GM19043 (cell line): ENCODE data around the gene PPFIA3.
A peak's percentile ranks its signal among the peaks of the same experiment; 100 is the strongest.
"Not testable (repeated sequence)": the region's sequence is repeated elsewhere in the genome, so short reads cannot be mapped to it uniquely, and the experiment has no call there.

Source experiments
- ATAC-seq: cut with Tn5 transposase; IDR thresholded peaks from one replicate; pipeline ENCODE4 v1.9.1; 2021; ENCODE audit warnings: low read depth; ENCODE audit not compliant: unreplicated experiment

PPFIA3 gene

DNA sequence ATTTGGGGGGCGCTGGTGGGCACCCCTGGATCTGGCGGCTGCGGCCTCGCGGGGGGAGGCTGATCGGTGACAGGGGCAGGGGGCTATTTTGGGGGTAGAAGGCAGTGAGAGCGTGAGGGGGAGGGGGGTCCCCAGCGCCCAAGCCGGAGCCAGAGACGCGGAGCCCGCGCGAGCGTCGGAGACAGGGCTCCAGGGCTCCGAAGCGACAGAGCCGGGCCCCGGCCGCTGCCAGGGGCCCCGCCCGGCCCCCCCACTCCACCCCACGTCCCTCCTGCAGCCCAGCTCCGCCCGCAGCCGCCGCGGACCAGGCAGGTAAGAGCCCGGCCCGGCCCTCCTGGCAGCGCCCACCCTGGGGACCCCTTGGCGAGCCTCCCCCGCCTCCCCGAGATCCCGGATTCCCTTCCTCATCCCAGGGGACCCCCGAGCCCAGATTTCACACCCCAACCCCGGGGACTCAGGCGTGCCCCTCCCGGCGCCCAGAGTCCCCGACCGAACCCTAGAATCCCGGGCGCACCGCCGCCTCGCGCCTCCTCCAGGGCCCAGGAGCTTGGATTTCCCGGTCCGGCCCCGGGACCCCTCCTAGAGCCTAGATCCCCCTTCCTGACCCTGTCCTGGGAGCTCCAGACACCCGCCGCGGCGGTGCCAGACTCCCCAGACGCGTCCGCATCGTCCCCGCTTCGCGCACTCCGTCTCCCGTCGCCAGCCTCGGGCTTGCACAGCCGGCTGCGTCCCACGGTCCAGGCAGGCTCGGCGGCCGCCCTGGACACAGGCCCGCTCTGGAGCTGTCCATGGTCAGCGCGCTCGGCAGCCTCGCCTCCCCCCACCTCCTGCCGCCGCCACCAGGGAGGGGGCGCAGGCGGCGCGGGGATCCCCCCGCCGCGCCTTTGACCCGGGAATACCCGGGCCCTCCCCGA lies at the start of gene PPFIA3:
Gene PPFIA3, plus strand, starts transcription at position 134 of the 914 bp plus-strand sequence. CDS start 8,330 bp downstream, outside the sequence.
- ATAC-seq: no peak

DNA sequence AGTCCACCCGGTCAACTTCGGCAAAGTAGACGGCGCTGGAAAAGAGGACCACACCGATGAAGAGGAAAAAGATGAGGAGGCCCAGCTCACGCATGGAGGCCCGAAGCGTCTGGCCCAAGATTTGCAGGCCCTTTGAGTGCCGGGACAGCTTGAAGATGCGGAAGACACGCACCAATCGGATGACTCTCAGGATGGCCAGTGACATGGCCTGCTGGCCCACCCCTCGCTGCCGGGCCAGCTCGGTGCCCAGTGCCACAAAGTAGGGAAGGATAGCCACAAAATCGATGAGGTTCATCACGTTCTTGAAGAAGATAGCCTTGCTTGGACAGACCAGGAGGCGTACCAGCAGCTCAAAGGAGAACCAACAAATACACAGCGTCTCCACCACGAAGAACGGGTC lies 48.9 kb upstream of the PPFIA3 start:
- ATAC-seq: no peak

DNA sequence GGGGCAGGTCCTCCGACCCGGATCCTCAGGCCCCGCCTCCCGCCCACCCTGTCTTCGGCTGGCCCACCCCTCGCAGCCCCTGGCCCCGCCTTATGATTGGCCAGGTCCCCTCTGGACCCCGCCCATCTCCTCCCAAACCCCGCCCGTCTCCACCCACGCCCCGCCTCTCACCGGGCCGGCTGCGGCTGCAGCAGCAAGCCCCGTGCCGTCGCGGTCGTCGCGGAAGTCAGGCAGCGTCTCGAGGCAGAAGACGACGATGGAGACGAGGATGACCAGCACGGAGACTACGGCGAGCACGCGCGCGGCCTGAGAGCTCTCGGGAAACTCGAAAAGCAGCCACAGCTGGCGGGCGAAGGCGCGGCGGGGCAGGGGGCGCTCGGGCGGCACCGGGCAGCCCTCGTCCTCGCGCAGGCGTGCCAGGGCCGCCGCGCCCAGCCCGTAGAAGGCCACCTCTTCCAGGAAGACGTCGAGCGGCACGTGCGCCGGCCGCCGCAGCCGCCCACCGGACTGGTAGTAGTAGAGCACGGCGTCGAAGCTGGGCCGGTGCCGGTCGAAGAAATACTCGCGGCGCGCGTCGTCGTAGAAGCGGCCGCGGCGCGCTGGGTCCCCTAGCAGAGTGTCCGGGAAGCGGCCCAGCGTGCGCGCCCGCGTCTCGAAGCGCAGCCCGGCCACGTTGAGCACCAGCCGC lies 47.3 kb upstream of the PPFIA3 start:
- no peak for ATAC-seq

DNA sequence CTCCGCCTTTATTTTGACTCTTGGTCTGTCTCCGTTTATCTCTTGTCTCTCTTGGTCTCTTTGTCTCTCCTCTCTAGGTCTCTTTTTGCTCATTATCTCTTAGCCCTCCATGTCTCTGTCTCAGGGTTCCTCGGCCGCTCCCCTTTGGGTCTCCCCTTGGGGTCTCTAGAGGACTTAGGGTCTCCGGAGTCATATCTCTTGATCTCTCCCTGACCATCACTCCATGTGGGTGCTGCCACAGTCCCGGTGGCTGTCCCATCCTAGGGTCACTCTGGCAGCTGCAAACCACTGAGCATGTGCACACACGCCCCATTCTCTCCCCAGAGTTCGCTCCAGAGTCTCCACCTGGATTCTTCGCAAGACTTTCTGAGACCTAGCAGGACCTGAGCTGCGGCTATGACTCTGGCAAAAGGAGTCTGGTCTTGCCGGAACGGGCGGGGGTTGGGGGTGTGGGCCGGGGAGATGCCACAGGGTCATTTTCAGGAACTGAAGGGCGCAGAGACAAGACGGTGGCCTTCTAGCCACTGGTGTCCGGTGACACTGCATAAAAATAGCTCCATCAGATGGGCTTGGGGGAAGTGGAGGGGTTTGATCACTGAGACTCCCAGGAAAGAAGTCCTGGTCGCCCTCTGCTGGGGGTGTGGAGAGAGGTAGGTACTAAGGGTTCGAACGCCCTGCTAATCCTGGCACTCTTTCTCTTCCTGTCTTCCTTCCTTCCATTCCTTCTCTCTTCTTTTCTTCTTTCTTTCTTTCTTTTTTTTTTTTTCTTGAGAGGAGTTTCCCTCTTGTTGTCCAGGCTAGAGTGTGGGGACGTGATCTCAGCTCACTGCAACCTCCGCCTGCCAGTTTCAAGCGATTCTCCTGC lies 45.6 kb upstream of the PPFIA3 start:
- no peak for ATAC-seq

DNA sequence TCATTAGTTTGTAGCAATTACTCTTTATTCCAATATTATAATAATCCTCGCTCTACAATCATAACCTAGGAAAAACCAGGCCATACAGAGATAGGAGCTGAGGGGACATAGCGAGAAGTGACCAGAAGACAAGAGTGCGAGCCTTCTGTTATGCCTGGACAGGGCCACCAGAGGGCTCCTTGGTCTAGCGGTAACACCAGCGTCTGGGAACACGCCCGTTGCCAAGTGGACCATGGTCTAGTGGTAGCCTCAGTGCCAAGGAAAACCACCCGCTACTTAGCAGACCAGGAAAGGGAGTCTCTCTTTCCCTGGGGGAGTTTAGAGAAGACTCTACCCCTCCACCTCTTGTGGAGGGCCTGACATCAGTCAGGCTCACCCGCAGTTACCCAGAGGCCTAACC lies 44.5 kb upstream of the PPFIA3 start:
- ATAC-seq: not testable (repeated sequence)

DNA sequence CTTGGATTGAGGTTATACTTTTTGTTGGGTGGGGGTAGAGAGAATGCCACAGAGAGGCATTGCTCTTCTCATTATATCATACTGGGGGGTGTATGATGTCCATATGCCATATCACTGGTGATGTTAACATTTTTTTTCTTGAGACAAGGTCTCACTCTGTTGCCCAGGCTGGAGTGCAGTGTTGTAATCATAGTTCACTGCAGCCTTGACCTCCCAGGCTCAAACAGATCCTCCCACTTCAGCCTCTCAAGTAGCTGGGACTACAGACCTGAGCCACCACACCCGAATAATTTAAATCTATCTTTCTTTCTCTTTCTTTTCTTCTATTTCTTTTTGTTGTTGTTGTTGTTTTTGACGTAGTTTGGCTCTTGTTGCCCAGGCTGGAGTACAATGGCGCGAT lies 39.0 kb upstream of the PPFIA3 start:
- no peak for ATAC-seq

DNA sequence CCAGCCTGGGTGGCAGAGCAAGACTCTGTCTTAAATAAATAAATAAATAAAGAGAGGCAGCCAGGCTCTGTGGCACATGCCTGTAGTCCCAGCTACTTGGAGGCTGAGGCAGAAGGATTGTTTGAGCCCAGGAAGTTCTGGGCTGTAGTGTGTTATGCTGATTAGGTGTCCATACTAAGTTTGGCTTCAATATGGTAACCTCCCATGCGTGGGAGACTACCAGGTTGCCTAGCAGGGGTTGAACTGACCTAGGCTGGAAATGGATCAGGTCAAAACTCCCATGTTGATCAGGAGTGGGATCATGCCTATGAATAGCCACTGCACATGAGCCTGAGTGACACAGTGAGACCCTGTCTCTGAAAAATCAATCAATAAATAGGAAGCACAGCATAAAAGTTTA lies 38.1 kb upstream of the PPFIA3 start:
- no peak for ATAC-seq

DNA sequence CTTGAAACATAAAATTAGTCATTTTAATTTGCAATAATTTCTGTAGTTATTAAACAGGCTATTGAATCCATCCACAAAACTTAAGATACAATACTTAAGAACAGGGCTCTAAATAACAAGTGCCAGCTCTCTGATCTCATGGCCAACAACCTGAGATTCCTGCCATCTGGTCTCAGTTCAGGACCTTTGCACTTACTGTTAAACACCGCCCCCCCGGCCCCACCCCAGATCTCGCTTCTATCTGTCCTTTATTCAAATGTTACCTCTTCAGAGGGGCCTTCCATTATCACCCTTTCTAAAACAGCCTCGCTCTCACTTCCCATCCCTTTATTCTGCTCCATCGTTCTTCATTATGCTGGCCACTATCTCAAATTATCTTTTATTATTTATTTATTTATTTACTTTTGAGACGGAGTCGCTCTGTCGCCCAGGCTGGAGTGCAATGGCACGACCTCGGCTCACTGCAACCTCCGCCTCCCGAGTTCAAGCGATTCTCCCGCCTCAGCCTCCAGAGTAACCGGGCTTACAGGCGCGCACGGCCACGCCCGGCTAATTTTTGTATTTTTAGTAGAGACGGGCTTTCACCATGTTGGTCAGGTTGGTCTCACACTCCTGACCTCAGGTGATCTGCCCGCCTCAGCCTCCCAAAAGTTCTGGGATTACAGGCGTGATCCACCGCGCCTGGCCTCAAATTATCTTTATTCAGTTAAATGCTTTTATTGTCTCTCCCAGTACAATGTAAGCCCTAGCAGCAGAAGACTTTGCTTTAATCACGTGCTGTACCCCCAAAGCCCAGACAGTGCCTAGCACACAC lies 34.9 kb upstream of the PPFIA3 start:
- no peak for ATAC-seq

DNA sequence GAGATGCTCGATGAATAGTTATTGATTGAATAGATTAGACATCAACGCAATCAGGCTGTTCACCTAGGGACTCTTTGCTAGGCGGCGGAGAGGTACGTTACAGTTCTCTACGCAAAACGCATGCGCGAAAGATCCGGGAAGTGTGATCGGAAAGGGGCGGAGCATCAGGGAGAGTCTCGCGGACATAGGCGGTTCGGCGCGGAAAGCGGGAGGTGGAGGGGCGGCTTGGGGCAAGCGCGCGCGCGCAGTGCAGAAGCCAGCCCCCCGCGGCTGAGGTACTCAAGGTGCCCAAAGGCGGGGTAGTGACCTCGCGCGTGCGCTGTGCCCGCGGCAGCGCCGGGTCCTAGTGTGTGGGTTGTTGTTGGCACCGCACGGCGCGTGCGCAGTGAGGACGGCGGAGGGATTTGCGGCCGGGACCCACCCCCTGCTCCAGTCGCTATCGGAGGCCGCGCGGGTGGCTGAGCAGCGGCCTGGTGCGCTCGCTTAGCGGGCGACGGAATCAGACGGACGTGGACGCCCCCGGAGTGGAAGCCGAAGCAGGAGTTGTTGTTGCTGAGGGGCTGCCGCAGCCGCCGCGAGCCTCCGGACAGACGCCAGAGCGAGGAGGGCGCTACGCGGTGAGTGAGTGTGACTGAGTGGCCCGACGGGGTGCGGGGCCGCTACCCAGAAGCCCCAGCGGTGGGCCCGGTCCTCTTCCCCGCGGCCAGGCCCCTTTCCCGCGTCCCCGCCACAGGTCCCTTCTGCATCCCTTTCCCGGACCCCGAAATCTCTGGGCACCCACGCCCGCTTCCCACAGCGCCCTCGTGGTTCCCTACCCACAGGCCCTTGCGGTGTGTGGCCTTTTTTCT lies 34.1 kb upstream of the PPFIA3 start, which contains the start of gene SNRNP70:
Gene SNRNP70, plus strand, starts transcription at position 432 of the 848 bp plus-strand sequence. CDS start 964 bp downstream, outside the sequence.
- ATAC-seq: peak; percentile 78

DNA sequence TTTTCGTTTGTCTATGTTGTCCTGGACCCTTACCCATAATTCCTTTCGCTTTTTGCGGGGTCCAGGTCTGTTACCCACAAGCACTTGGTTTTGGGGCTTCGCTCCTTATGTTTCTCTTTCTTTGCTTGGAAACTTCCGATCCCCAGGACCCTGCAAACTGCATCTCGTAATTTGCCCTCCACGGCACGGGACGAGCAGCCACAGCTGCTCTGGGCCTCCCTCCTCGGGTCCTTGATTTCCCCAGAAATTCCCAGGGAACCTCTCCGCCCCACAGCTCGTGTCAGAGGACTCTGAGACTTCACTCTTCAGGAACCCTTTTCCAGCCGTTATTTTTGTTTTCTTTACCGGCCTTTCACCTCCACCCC lies 33.5 kb upstream of the PPFIA3 start:
- ATAC-seq: no peak

DNA sequence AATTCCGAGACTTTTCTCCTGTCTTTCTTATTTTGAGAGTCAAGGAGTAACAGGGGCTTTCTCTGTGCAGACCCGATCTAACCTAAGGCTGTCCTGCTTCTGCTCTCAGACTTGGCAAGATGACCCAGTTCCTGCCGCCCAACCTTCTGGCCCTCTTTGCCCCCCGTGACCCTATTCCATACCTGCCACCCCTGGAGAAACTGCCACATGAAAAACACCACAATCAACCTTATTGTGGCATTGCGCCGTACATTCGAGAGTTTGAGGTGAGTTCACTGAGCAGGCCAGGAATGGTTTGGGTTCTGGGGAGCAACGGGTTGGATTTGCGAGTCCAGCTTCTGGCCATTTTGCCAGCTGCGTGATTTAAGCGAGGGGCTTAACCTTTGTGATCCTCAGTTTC lies 33.0 kb upstream of the PPFIA3 start:
- no peak for ATAC-seq

DNA sequence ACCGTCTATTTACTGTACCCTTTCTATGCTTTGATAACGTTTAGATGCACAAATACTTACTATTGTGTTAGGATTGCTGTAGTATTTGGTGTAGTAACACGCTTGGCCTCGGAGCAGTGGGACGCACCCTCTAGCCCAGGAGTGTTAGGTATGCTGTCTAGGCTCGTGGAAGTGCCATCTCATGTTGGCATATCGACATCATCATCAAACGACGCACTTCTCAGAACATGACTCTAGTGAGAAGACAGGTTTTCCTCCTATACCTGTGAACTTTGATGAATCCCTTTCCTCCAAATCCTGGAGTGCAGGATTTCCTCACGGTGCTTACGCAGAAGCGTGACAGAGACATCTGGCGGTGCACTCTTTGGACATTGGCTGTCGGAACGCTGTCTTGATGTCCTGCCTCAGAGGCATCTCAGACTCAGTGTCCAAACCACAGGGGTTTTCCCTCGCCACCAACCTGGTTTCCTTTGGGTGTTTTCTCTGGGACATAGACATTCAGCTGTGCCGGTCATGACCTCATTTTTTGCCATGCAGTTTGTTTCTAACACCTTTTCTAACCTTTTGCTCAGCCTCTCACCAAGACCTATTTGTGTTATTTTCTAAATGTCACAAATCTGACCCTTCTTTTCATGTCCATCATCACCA lies 27.8 kb upstream of the PPFIA3 start:
- no peak for ATAC-seq

DNA sequence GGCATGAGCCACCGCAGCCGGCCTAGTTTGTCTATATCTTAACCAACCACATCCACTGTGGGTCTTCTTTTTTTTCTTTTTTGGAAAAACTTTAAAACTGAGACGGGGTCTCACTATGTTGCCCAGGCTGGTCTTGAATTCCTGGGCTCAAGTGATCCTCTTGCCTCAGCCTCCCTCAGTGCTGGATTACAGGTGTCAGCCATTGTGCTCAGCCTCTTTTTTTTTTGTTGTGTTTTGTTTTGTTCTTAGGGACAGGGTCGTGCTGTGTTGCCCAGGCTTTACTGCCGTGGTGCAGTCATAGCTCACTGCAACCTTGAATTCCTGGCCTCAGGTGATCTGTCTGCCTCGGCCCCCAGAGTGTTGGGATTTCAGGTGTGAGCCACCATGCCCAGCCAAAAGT lies 26.7 kb upstream of the PPFIA3 start:
- ATAC-seq: no peak

DNA sequence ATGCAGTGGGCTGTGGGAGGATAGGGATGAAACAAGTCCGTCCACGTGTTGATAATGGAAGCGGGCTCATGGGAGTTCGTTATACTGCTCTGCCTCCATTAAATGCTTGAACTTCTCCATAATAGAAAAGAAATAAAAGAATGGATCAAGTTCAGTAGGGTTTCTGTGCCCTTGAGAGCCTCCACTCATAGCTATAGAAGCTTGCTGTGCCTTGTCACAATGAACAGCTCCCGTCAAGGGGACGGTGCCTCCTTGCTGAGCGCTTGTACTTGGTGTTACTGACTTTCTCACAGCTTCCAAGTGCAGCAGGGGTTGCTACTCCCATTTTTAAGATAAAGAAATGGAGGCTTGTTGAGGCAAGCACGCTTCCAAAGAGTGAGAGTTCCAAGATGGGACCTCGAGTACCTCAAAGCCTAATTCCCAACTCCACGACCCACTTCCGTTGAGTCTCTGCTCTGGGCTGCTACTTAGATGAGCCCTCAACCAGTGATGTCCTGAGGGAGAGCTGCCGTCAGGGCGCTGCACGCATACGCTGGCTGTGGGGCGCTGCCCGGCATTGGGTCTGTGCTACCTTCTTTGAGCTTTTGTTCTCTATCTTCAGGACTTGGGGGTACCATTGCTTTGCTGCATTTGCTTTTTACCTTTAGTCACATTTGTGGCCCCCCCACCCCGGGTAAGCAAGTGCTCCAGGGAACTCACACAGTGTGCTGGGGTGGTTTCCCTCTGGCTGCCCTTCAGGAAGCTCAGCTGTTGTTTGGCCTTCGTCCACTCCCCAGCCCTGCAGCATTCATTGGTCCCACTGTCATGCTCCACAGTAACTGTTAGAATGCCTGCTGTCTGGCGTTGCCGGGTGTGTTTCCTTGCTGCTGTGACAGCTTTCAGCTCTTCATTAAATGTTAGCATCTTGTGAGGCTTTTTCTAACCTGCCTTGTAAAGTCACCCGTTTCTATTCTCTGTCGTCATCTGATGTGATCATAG lies 24.6 kb upstream of the PPFIA3 start:
- ATAC-seq: no peak

DNA sequence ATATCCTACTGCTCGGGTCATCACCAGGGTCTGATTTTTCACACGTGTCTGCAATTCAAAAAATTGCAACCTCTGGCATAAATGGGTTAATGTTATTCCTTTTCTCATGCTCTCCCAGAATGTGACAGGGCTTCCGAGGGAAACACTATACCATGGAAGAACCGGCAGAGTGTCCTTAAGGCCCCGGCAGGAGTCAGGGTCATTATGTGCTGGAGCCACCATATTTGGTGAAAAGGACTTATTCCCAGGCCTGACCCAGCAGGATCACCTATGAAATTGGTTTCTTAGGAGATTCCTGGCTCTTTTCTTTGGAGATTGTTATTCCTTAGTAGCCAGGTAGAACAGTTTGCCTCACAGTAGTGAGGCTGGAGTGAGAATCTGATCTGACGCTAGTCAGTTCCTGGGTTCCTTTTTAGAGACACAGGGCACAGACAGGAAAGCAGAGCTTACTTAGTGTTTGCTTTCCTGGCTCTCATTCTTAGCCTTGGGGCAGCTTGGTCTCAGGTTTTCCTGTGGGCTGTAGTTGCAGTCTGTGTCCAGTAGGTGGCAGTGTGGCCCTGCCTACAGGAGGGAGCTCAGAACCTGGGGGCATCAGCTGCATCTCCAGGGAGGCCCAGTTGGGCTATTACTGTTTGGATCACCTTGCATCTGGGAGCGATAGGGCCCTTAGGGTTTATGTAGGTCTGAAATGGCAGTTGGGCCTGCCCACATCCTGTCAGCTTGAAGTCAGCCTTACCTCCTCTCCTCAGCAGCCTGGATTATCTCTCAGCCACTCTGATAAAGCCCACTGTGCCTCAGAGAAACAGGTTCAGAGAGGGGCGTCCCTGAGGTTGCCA lies 21.7 kb upstream of the PPFIA3 start:
- ATAC-seq: no peak

DNA sequence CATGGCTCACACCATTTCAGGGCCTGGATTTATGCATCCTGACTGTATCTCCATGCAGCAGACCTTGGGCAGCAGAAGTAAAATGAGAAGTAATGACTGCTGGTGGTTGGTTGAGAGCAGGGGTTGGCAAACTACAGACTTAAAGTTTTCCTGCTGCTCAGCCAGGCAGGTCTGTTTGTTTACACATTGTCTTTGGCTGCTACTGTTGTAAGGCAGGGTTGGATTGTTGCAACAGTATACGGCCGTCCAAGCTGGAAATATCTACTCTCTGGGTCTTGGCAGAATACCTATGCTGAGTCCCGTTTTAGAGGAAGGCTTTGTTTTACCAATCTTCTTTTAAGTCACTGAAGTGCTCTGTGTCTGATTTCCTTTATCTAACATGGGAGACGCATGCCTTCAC lies 20.5 kb upstream of the PPFIA3 start:
- ATAC-seq: no peak

DNA sequence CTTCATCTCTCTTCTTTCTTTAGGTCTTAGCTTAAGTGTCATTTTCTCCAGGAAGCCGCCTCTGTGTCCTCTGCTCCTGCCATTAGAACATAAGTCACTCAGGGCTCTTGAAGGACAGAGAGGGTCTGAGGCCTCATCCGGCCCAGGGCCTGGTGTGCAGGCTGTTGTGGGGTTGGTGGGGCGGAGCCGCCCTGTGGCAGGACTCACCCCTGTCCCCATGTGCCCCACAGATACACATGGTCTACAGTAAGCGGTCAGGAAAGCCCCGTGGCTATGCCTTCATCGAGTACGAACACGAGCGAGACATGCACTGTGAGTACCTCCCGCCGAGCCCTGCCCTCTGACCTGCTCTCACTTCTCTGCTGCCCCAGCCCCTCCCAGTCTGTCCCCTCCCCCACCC lies 18.2 kb upstream of the PPFIA3 start:
- no peak for ATAC-seq
